ENCODE results near the gene ZNRF3.

- TF ChIP-seq CTCF (conservative IDR thresholded peaks at IDR 0.05; ENCODE audit: low read depth, low read length) (no peak), EZH2phosphoT487 (IDR thresholded peaks at IDR 0.05; ENCODE audit: borderline replicate concordance, low read length) (no peak)
Measured at GRCh38 chr22:28951969-28952521, 68.7 kb downstream of the ZNRF3 start.
